Measurements from ENCODE around the gene CENPX.

DNA sequence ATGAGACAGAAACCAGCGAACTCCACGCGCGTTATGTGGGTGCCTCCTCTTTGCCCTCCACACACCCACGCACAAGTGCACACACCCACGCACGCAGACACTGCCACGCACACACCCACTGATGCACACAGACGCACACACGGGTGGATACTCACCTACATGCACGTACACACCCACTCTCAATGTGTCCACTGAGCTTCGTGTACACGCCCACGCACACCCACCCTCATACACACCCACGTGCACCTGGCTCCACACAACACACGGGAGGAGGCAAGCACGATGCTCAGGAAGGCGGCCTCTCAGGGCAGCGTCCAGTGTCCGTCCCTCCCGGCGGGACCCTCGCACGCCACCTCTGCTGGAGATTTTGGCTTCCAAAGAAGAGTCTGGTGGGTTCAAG lies 24.7 kb upstream of the CENPX start:
- TF ChIP-seq, protein P1, sequence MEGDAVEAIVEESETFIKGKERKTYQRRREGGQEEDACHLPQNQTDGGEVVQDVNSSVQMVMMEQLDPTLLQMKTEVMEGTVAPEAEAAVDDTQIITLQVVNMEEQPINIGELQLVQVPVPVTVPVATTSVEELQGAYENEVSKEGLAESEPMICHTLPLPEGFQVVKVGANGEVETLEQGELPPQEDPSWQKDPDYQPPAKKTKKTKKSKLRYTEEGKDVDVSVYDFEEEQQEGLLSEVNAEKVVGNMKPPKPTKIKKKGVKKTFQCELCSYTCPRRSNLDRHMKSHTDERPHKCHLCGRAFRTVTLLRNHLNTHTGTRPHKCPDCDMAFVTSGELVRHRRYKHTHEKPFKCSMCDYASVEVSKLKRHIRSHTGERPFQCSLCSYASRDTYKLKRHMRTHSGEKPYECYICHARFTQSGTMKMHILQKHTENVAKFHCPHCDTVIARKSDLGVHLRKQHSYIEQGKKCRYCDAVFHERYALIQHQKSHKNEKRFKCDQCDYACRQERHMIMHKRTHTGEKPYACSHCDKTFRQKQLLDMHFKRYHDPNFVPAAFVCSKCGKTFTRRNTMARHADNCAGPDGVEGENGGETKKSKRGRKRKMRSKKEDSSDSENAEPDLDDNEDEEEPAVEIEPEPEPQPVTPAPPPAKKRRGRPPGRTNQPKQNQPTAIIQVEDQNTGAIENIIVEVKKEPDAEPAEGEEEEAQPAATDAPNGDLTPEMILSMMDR (optimal IDR thresholded peaks at IDR 0.05 in 1 of 3, IDR thresholded peaks at IDR 0.05 in 1 of 3, conservative IDR thresholded peaks at IDR 0.05 in 1 of 3; ENCODE audit: extremely low read depth in 1 of 3, insufficient read depth in 2 of 3, low read length in 3 of 3) = no peak
- TF ChIP-seq EZH2 (IDR thresholded peaks at IDR 0.05; ENCODE audit: low read length) = no peak
